ENCODE results near the gene GPR39. TPM values are rescaled to one million over a fixed set of nuclear protein-coding genes. Genes with fewer than 3 reads are reported as not detected.

Gene GPR39
- total RNA-seq, 4 donors from 2014 or later: 2.8 to 9.7 (median 5.4) TPM

- WGBS, 2 donors: 55 to 81% methylated on average over 2 of the region's 2 CpGs
- no peaks in the 10 kb centered on the region for H3K27me3 ChIP-seq
- H3K4me1 ChIP-seq: no peaks in the 10 kb centered on the region
- no peaks in the 10 kb centered on the region for H3K36me3 ChIP-seq
- intact Hi-C loops (cut with DNase I): no loop called here
- no peak overlapping the region for H3K4me3 ChIP-seq (replicated peaks in 1 of 3)
- DNase-seq: no peak
- TF ChIP-seq POLR2A (IDR thresholded peaks at IDR 0.05): no peak
- no peak for TF ChIP-seq CTCF (IDR thresholded peaks at IDR 0.05)
- no peak overlapping the region for H3K27ac ChIP-seq
- no peaks in the 10 kb centered on the region for H3K9me3 ChIP-seq
These were observed 8.8 kb upstream of the GPR39 start for GRCh38 chr2:132407784-132408183.

GRCh38 chr2:132412021-132412420 lies 4.6 kb upstream of the GPR39 start:
- DNase-seq: no peak
- peaks cover 0 to 9% of the 10 kb centered on the region in 2 donors for H3K4me1 ChIP-seq
- WGBS, 2 donors: 77 to 90% methylated on average over 1 of the region's 1 CpG
- intact Hi-C loops (cut with DNase I): no loop called here
- no peaks in the 10 kb centered on the region for H3K36me3 ChIP-seq
- H3K9me3 ChIP-seq: no peaks in the 10 kb centered on the region
- no peaks in the 10 kb centered on the region for H3K27me3 ChIP-seq
- TF ChIP-seq POLR2A (IDR thresholded peaks at IDR 0.05): no peak
- no peak for TF ChIP-seq CTCF (IDR thresholded peaks at IDR 0.05)
- H3K4me3 ChIP-seq (replicated peaks in 1 of 3): no peak overlapping the region
- no peak overlapping the region for H3K27ac ChIP-seq

GRCh38 chr2:132414081-132414480 lies 2.5 kb upstream of the GPR39 start:
- no peak for TF ChIP-seq CTCF (IDR thresholded peaks at IDR 0.05)
- intact Hi-C loops (cut with DNase I): no loop called here
- WGBS, 2 donors: 78 to 84% methylated on average over 6 of the region's 6 CpGs
- Histone ChIP-seq H3K27me3 (no peaks in the 10 kb centered on the region), H3K27ac (no peak overlapping the region), H3K4me3 (replicated peaks in 1 of 3) (no peak overlapping the region), H3K4me1 (peaks cover 0 to 9% of the 10 kb centered on the region in 2 donors), H3K36me3 (no peaks in the 10 kb centered on the region), H3K9me3 (no peaks in the 10 kb centered on the region)
- no peak for DNase-seq

- peaks cover 0 to 9% of the 10 kb centered on the region in 2 donors for H3K4me1 ChIP-seq
- H3K9me3 ChIP-seq: no peaks in the 10 kb centered on the region
- DNase-seq: no peak
- H3K27me3 ChIP-seq: no peaks in the 10 kb centered on the region
- peak overlapping the region in 1 of 3 donors; percentile 61 for H3K27ac ChIP-seq
- no peaks in the 10 kb centered on the region for H3K36me3 ChIP-seq
- 51 to 62% methylated on average over 9 of the region's 9 CpGs for WGBS, 2 donors
- intact Hi-C loops (cut with DNase I): no loop called here
- H3K4me3 ChIP-seq (replicated peaks in 1 of 3): peak overlapping the region in 1 of 3 donors; percentile 11
- TF ChIP-seq POLR2A (IDR thresholded peaks at IDR 0.05): no peak
These were observed 1.2 kb upstream of the GPR39 start for GRCh38 chr2:132415256-132415914.

GRCh38 chr2:132415915-132416722 lies 486 bp upstream of the GPR39 start:
- 3 to 10% methylated on average over 25 to 39 of the region's 60 CpGs for WGBS, 2 donors
- Histone ChIP-seq H3K27ac (peak overlapping the region; percentile 42 to 61 (median 57)), H3K4me1 (peaks cover 0 to 9% of the 10 kb centered on the region in 2 donors), H3K4me3 (replicated peaks in 1 of 3) (peak overlapping the region; percentile 1 to 45 (median 11)), H3K27me3 (no peaks in the 10 kb centered on the region), H3K9me3 (no peaks in the 10 kb centered on the region), H3K36me3 (no peaks in the 10 kb centered on the region)
- peak; percentile 90 to 92 for DNase-seq
- TF ChIP-seq POLR2A (IDR thresholded peaks at IDR 0.05): peak in 1 of 2 donors; percentile 70
- TF ChIP-seq CTCF (IDR thresholded peaks at IDR 0.05): no peak
- intact Hi-C loops (cut with DNase I): no loop called here

Measured in thyroid gland (tissue), 4 donors.